GM19468 (cell line): ENCODE measurements around the gene MRPL16.

Experiments used
- ATAC-seq: cut with Tn5 transposase; IDR thresholded peaks from one replicate; pipeline ENCODE4 v1.9.1; 2021; ENCODE audit warnings: mild to moderate bottlenecking, moderate library complexity, moderate number of reproducible peaks; ENCODE audit not compliant: unreplicated experiment; ENCODE audit errors: extremely low read depth

The MRPL16 gene

GRCh38 chr11:59776210-59777066 lies 34.1 kb downstream of the MRPL16 start:
- no peak for ATAC-seq

GRCh38 chr11:59773083-59773440 lies 37.5 kb downstream of the MRPL16 start:
- no peak for ATAC-seq

GRCh38 chr11:59771605-59772004 lies 39.0 kb downstream of the MRPL16 start:
- no peak for ATAC-seq

DNA sequence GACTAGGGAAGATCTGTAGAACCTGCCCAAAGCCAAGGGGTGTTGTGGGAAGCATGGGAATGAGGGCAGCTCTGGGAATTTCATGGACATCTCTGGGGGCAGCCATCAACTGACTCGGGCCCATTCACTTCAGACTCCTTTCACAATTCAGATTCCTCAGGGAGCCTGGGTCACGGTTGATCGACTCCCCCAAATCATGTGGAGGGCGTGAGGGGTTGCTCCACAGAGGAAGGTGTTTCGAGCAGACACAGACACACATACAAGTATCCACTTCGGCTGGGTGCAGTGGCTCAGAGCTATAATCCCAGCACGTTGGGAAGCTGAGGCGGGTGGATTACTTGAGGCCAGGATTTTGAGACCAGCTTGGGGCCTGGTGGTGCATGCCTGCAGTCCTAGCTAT lies 39.7 kb downstream of the MRPL16 start:
- no peak for ATAC-seq

DNA sequence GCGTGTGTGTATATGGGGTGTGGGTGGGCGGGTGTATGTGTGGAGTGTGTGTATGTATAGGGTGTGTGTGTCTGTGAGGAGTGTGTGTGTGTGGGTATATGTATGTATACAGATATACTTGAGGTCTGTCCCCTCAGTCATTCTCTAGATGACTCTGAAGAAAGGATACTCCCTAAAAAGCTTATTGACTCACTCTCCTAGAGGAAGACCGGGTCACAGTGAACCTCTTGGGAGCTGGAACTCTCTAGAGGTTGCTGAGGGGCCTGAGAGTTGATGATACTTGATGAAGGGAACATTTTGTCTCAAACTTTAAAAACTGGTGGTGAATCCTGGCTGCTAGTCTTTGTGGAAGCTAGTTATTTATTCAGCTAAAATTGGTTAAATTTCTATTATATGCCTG lies 40.3 kb downstream of the MRPL16 start:
- no peak for ATAC-seq

DNA sequence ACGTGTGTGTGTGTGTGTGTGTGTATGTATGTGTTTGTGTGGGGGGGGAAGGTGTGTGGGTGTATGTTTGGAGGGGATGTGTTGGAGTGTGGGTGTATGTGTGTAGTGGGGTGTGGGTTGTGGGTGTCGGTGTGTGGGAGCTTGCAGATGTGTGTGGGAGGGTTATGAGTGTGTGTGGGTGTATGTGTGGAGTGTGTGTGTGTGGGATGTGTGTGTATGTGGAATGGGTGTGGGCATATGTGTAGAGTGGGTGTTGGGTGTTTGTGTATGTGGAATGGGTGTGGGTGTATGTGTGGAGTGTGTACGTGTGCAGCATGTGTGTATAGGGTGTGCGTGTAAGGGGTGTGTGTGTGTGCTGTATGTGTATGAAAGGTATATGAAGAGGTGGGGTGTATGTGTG lies 40.8 kb downstream of the MRPL16 start:
- ATAC-seq = no peak

- ATAC-seq = no peak
These were observed 41.5 kb downstream of the MRPL16 start for GRCh38 chr11:59769111-59769510.

- no peak for ATAC-seq
These were observed 43.4 kb downstream of the MRPL16 start for GRCh38 chr11:59767225-59767611.

DNA sequence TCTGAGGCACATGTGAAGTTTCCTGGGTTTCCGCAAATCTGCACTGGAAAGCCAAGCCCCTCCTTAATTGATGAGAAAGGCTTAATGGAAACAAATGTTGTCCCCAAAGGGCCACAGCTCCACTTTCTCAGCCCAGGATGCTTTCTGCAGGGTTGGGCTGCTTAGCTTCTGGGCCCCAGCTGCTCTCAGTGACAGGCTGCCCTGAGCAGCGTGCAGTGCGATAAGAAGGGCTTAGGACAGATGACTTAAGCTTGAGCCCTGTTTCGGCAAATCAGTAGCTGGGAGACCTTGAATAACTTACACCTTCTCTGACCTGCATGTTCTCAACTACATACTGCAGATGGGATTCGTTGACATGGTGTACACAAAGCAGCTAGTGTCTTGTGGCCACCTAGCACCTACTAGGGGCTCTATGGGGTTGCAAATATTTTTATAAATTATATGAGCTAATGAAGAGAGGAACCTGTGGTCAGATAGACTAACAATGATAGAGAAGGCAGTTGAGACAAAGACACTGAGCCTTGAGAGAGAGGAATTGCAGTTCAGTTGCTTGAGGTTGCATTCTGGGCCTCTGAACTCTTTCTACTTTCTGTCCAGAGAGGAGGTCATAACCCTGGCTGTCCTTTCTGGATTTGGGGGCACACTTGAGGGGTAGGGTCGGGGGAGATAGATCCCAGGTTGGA lies 43.9 kb downstream of the MRPL16 start:
- no peak for ATAC-seq

DNA sequence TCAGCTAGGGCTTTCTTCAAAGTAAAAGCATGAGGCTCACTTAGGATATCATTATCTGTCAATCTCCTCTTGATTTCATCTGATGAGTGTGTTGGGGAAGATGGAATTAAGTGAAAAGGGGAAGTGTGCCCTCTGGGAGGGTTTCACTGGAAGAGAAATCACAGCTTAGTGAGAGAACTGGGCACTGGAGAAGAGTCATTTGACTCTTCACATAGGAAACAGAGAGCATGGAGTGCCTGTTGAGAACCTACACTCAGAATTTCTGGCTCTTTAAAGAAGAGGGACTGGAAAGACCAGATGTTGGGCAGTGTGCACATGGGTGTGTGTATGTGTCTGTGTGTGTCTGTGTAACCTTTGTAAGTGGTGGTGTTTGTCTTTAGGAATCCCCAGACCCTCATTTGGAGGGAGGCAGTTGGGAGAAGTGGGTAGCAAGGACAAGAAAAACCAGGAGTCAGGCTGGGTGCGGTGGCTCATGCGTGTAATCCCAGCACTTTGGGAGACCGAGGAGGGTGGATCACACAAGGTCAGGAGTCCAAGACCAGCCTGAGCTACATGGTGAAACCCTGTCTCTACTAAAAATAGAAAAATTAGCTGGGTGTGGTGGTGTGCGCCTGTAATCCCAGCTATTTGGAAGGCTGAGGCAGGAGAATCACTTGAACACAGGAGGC lies 45.4 kb downstream of the MRPL16 start:
- no peak for ATAC-seq

- no peak for ATAC-seq
These were observed 48.6 kb downstream of the MRPL16 start for GRCh38 chr11:59761993-59762392.

DNA sequence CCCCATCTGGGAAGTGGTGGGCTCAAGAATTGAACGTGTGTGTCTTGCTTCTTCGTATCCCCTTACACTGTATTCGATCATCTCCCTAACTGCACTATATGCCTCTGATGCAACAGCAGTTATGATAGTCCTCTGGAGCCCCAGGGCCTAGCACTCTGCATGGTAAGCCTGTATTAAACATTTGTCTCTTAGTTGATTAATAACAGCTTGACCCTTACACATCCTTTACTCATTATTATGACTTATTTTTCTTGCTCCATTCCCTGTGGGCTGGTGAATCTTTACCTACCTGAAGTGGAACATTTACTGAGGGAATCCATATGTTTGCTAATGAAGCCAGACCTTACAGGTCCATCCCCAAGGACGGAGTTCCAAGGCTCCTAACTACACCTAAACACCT lies 49.8 kb downstream of the MRPL16 start:
- ATAC-seq = no peak

- no peak for ATAC-seq
These were observed 50.7 kb downstream of the MRPL16 start for GRCh38 chr11:59759900-59760299.

GRCh38 chr11:59758401-59759037 lies 52.1 kb downstream of the MRPL16 start:
- ATAC-seq = no peak

GRCh38 chr11:59756845-59757244 lies 53.7 kb downstream of the MRPL16 start:
- ATAC-seq = peak; percentile 23

- no peak for ATAC-seq
These were observed 54.1 kb downstream of the MRPL16 start for GRCh38 chr11:59756558-59756840.
